ENCODE measurements around the gene TBX4.

TBX4 gene

GRCh38 chr17:61449707-61450640 is 2.2 kb upstream of the TBX4 start:
- Histone ChIP-seq H3K27me3 (ENCODE audit: insufficient read depth, low read length, poor library complexity, severe bottlenecking) (no peaks in the 10 kb centered on the region), H3K4me2 (ENCODE audit: low read depth, low read length, poor library complexity, severe bottlenecking) (no peak overlapping the region), H3K9ac (ENCODE audit: low read depth, low read length, poor library complexity, severe bottlenecking) (no peak overlapping the region), H3K4me3 (ENCODE audit: low read length, poor library complexity, severe bottlenecking) (no peak overlapping the region), H3K79me2 (ENCODE audit: insufficient read depth, low read length) (no peaks in the 10 kb centered on the region), H3K36me3 (ENCODE audit: insufficient read depth, low read length) (no peaks in the 10 kb centered on the region), H3K9me3 (ENCODE audit: insufficient read depth, low read depth, low read length) (no peaks in the 10 kb centered on the region), H3K9me2 (replicated peaks; ENCODE audit: low read depth, low read length) (no peaks in the 10 kb centered on the region), H2AFZ (ENCODE audit: low read length) (no peak overlapping the region), H4K20me1 (ENCODE audit: insufficient read depth, low read length, poor library complexity, severe bottlenecking) (no peaks in the 10 kb centered on the region), H3K4me1 (ENCODE audit: insufficient read depth, low read length, poor library complexity, severe bottlenecking) (no peaks in the 10 kb centered on the region), H3F3A (ENCODE audit: low read depth) (no peaks in the 10 kb centered on the region)
- TF ChIP-seq CTCF (conservative IDR thresholded peaks at IDR 0.05; ENCODE audit: low read length) (no peak), EZH2phosphoT487 (IDR thresholded peaks at IDR 0.05; ENCODE audit: borderline replicate concordance) (no peak)

GRCh38 chr17:61450641-61451537 is 1.3 kb upstream of the TBX4 start:
- Histone ChIP-seq H2AFZ (ENCODE audit: low read length) (no peak overlapping the region), H3K27me3 (ENCODE audit: insufficient read depth, low read length, poor library complexity, severe bottlenecking) (no peaks in the 10 kb centered on the region), H3K4me3 (ENCODE audit: low read length, poor library complexity, severe bottlenecking) (no peak overlapping the region)

More at GRCh38 chr17:61450641-61451537, 1.3 kb upstream of the TBX4 start:
- H3K9me2 ChIP-seq (replicated peaks; ENCODE audit: low read depth, low read length), result no peaks in the 10 kb centered on the region
- no peak overlapping the region for H3K9ac ChIP-seq (ENCODE audit: low read depth, low read length, poor library complexity, severe bottlenecking)
- H4K20me1 ChIP-seq (ENCODE audit: insufficient read depth, low read length, poor library complexity, severe bottlenecking), result no peaks in the 10 kb centered on the region
- no peak for TF ChIP-seq CTCF (conservative IDR thresholded peaks at IDR 0.05; ENCODE audit: low read length)
- H3K9me3 ChIP-seq (ENCODE audit: insufficient read depth, low read depth, low read length), result no peaks in the 10 kb centered on the region
- H3K36me3 ChIP-seq (ENCODE audit: insufficient read depth, low read length), result no peaks in the 10 kb centered on the region
- H3K4me2 ChIP-seq (ENCODE audit: low read depth, low read length, poor library complexity, severe bottlenecking), result no peak overlapping the region
- H3F3A ChIP-seq (ENCODE audit: low read depth), result no peaks in the 10 kb centered on the region
- H3K4me1 ChIP-seq (ENCODE audit: insufficient read depth, low read length, poor library complexity, severe bottlenecking), result no peaks in the 10 kb centered on the region
- H3K79me2 ChIP-seq (ENCODE audit: insufficient read depth, low read length), result no peaks in the 10 kb centered on the region
